ENCODE data around the gene FUT6.

The FUT6 gene

GRCh38 chr19:5814123-5814851, 25.2 kb downstream of the FUT6 start:
- Histone ChIP-seq H3K4me1 (ENCODE audit: insufficient read depth, low read length, severe bottlenecking) (no peaks in the 10 kb centered on the region), H4K20me1 (ENCODE audit: insufficient read depth, low read length) (no peaks in the 10 kb centered on the region), H3K27me3 (ENCODE audit: insufficient read depth, low read length) (peaks cover 6% of the 10 kb centered on the region; the same call in 1 of the 2 replicates), H3K27ac (ENCODE audit: low read depth, low read length, poor library complexity, severe bottlenecking) (no peak overlapping the region), H3K9ac (ENCODE audit: low read length) (no peak overlapping the region), H3K4me3 (ENCODE audit: low read depth, low read length, poor library complexity, severe bottlenecking) (no peak overlapping the region), H3K36me3 (ENCODE audit: insufficient read depth, low read length) (no peaks in the 10 kb centered on the region), H2AFZ (ENCODE audit: low read length) (no peak overlapping the region), H3K9me3 (ENCODE audit: low read length) (no peaks in the 10 kb centered on the region), H3K9me2 (ENCODE audit: low read depth, low read length) (no peaks in the 10 kb centered on the region), H3F3A (ENCODE audit: insufficient read depth, low read length) (no peaks in the 10 kb centered on the region), H3K79me2 (ENCODE audit: insufficient read depth, low read length) (no peaks in the 10 kb centered on the region), H3K4me2 (ENCODE audit: low read length) (no peak overlapping the region)
- TF ChIP-seq CTCF (IDR thresholded peaks at IDR 0.05; ENCODE audit: low read length) (no peak), EZH2 (IDR thresholded peaks at IDR 0.05; ENCODE audit: borderline replicate concordance, low read length) (no peak)

- Histone ChIP-seq H3K27ac (ENCODE audit: low read depth, low read length, poor library complexity, severe bottlenecking) (no peak overlapping the region), H4K20me1 (ENCODE audit: insufficient read depth, low read length) (no peaks in the 10 kb centered on the region), H3F3A (ENCODE audit: insufficient read depth, low read length) (no peaks in the 10 kb centered on the region), H2AFZ (ENCODE audit: low read length) (no peak overlapping the region), H3K9me3 (ENCODE audit: low read length) (no peaks in the 10 kb centered on the region), H3K9ac (ENCODE audit: low read length) (no peak overlapping the region), H3K4me2 (ENCODE audit: low read length) (no peak overlapping the region), H3K79me2 (ENCODE audit: insufficient read depth, low read length) (no peaks in the 10 kb centered on the region), H3K9me2 (ENCODE audit: low read depth, low read length) (no peaks in the 10 kb centered on the region), H3K36me3 (ENCODE audit: insufficient read depth, low read length) (no peaks in the 10 kb centered on the region), H3K4me1 (ENCODE audit: insufficient read depth, low read length, severe bottlenecking) (no peaks in the 10 kb centered on the region), H3K4me3 (ENCODE audit: low read depth, low read length, poor library complexity, severe bottlenecking) (no peak overlapping the region), H3K27me3 (ENCODE audit: insufficient read depth, low read length) (peaks cover 6% of the 10 kb centered on the region; the same call in 1 of the 2 replicates)
- TF ChIP-seq EZH2 (IDR thresholded peaks at IDR 0.05; ENCODE audit: borderline replicate concordance, low read length) (no peak), CTCF (IDR thresholded peaks at IDR 0.05; ENCODE audit: low read length) (no peak)
These were observed 28.4 kb downstream of the FUT6 start for GRCh38 chr19:5811117-5811516.

- no peak overlapping the region for H3K27ac ChIP-seq (ENCODE audit: low read depth, low read length, poor library complexity, severe bottlenecking)
- no peaks in the 10 kb centered on the region for H4K20me1 ChIP-seq (ENCODE audit: insufficient read depth, low read length)
These were observed 30.0 kb downstream of the FUT6 start for GRCh38 chr19:5809469-5809868.

More at GRCh38 chr19:5809469-5809868, 30.0 kb downstream of the FUT6 start:
- no peaks in the 10 kb centered on the region; the same call in 1 of the 2 replicates for H3K27me3 ChIP-seq (ENCODE audit: insufficient read depth, low read length)
- H3K36me3 ChIP-seq (ENCODE audit: insufficient read depth, low read length): no peaks in the 10 kb centered on the region
- peaks cover 8% of the 10 kb centered on the region for H3K4me1 ChIP-seq (ENCODE audit: insufficient read depth, low read length, severe bottlenecking)
- H3K4me3 ChIP-seq (ENCODE audit: low read depth, low read length, poor library complexity, severe bottlenecking): no peak overlapping the region
- H3K9me3 ChIP-seq (ENCODE audit: low read length): no peaks in the 10 kb centered on the region
- TF ChIP-seq EZH2 (IDR thresholded peaks at IDR 0.05; ENCODE audit: borderline replicate concordance, low read length) (no peak), CTCF (IDR thresholded peaks at IDR 0.05; ENCODE audit: low read length) (no peak)
- H2AFZ ChIP-seq (ENCODE audit: low read length): no peak overlapping the region
- no peak overlapping the region for H3K4me2 ChIP-seq (ENCODE audit: low read length)
- H3K79me2 ChIP-seq (ENCODE audit: insufficient read depth, low read length): no peaks in the 10 kb centered on the region
- no peak overlapping the region for H3K9ac ChIP-seq (ENCODE audit: low read length)
- H3F3A ChIP-seq (ENCODE audit: insufficient read depth, low read length): no peaks in the 10 kb centered on the region
- H3K9me2 ChIP-seq (ENCODE audit: low read depth, low read length): no peaks in the 10 kb centered on the region
